ENCODE data around the gene SPOUT1.
A peak's percentile ranks its signal among the peaks of the same experiment; 100 is the strongest.

The SPOUT1 gene

GRCh38 chr9:128820665-128821583 lies 8.7 kb downstream of the SPOUT1 start:
- ChIA-PET CTCF (interaction anchor here (2.2 kb wide), 1 partner anchor 383 kb away, joined by 8 read pairs; no protein-coding TSS in a partner anchor), POLR2A (interaction anchor here (3.6 kb wide), 1 partner anchor 9 kb away, joined by 14 read pairs; the partner anchor contains the start of gene SPOUT1)
- no peak for TF ChIP-seq CTCF (IDR thresholded peaks at IDR 0.05; ENCODE audit: control extremely low read depth, extremely low read depth, low read depth, missing control alignments)
- no peak for DNase-seq (ENCODE audit: extremely low spot score)

GRCh38 chr9:128819716-128820664 lies 9.6 kb downstream of the SPOUT1 start:
- no peak for TF ChIP-seq CTCF (IDR thresholded peaks at IDR 0.05; ENCODE audit: control extremely low read depth, extremely low read depth, low read depth, missing control alignments)
- CTCF ChIA-PET: interaction anchor here (1.4 to 3.1 kb wide), 8 partner anchors 10 to 382 kb away, joined by 3 to 30 read pairs (median 8); partner anchors contain the start of gene SPOUT1
- POLR2A ChIA-PET: interaction anchor here (0.6 to 3.6 kb wide), 2 partner anchors 10 to 47 kb away, joined by 3 to 14 read pairs; partner anchors contain the start of gene SPOUT1
- no peak for DNase-seq (ENCODE audit: extremely low spot score)

- TF ChIP-seq CTCF (IDR thresholded peaks at IDR 0.05; ENCODE audit: control extremely low read depth, extremely low read depth, low read depth, missing control alignments): no peak
- peak; percentile 55 for DNase-seq (ENCODE audit: extremely low spot score)
- ChIA-PET CTCF (interaction anchor here (0.7 to 3.1 kb wide), 38 partner anchors 8 to 381 kb away, joined by 3 to 30 read pairs (median 6); partner anchors contain the start of genes PKN3, SPOUT1, ZDHHC12 and ZER1), POLR2A (interaction anchor here (0.6 to 3.6 kb wide), 9 partner anchors 11 to 380 kb away, joined by 3 to 14 read pairs (median 4); partner anchors contain the start of genes SPOUT1 and SPTAN1)
Observed at GRCh38 chr9:128818839-128819715, 10.5 kb downstream of the SPOUT1 start.

- POLR2A ChIA-PET: interaction anchor here (0.5 to 3.6 kb wide), 17 partner anchors 12 to 379 kb away, joined by 3 to 14 read pairs (median 4); partner anchors contain the start of genes DOLK, NUP188, SPOUT1 and SPTAN1
- TF ChIP-seq CTCF (IDR thresholded peaks at IDR 0.05; ENCODE audit: control extremely low read depth, extremely low read depth, low read depth, missing control alignments): peak; percentile 90
- CTCF ChIA-PET: interaction anchor here (0.6 to 3.1 kb wide), 47 partner anchors 9 to 380 kb away, joined by 3 to 30 read pairs (median 5); partner anchors contain the start of genes PHYHD1, PKN3, SPOUT1 and ZDHHC12
Observed at GRCh38 chr9:128818099-128818838, 11.3 kb downstream of the SPOUT1 start, which contains the start of gene ENDOG. TSS of gene ENDOG (plus strand) at chr9:128818500. CDS start at chr9:128818685, 185 bp downstream.

GRCh38 chr9:128810873-128811272 lies 18.7 kb downstream of the SPOUT1 start:
- ChIA-PET POLR2A (no interaction called here), CTCF (interaction anchor here (0.8 to 2.3 kb wide), 3 partner anchors 7 to 117 kb away, joined by 3 to 20 read pairs (median 5); partner anchors contain the start of gene ENDOG)
- no peak for DNase-seq (ENCODE audit: extremely low spot score)
- no peak for TF ChIP-seq CTCF (IDR thresholded peaks at IDR 0.05; ENCODE audit: control extremely low read depth, extremely low read depth, low read depth, missing control alignments)

More at GRCh38 chr9:128818099-128818838, 11.3 kb downstream of the SPOUT1 start, which contains the start of gene ENDOG:
- peak; percentile 99 for DNase-seq (ENCODE audit: extremely low spot score)

Data from GM10248 (cell line).